ENCODE measurements around the gene ADAM17.
A peak's percentile ranks its signal among the peaks of the same experiment; 100 is the strongest.

Gene ADAM17

DNA sequence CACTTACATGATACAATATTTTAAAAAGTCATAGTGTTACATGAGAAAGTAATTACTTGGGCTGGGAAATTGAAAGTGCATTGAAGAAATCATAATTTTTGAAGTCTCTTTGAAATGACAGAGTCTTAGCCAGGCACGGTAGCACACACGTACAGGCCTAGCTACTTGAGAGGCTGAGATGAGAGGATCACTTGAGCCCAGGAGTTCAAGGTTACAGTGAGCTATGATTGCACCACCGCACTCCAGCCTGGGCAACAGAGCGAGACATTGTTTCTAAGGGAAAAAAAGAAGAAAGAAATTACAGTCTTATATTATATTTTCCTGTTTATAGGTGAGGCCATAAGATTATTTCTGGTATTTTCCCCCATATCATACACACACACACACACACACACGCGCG lies 90.5 kb downstream of the ADAM17 start:
- no peak for DNase-seq

DNA sequence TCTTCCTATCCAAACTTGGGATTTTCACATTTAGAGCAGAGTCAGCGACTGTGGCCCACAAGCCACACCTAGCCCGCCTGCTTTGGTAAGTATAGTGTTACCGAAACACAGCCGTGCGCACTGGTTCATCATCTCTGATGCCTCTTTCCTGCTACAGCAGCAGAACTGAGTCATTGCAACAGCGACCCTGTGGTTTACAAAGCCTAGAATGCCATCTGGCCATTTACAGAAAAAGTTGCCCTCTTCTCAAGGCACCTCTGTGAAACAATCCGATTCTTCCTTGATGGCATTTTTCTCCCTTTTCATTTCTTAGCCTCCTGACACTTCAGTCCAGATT lies 92.0 kb downstream of the ADAM17 start:
- peak; percentile 50 for DNase-seq

GRCh38 chr2:9462886-9463697 lies 92.5 kb downstream of the ADAM17 start:
- DNase-seq: no peak

- DNase-seq: no peak
Observed at GRCh38 chr2:9462313-9462712, 93.3 kb downstream of the ADAM17 start.

- DNase-seq: no peak
Observed at GRCh38 chr2:9461079-9461478, 94.6 kb downstream of the ADAM17 start.

GRCh38 chr2:9460441-9461017 lies 95.1 kb downstream of the ADAM17 start:
- DNase-seq: no peak

GRCh38 chr2:9451231-9451630 lies 104.4 kb downstream of the ADAM17 start:
- DNase-seq: no peak

DNA sequence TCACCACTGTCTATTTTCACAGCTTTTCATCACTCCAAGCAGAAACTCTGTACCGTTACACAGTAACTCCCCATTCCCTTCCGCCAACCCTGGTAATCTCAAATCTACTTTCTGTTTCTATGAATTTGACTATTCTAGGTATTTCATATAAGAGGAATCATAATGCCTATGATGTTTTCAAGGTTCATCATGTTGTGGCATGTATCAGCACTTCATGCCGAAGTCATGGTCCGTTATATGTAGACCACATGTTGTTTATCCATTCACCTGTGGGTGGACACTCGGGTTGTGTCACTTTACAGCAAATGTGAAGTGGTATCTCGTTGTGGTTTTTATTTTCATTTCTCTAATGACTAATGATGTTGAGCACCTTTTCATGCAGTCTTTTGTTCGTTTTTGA lies 110.5 kb downstream of the ADAM17 start:
- DNase-seq: no peak

DNA sequence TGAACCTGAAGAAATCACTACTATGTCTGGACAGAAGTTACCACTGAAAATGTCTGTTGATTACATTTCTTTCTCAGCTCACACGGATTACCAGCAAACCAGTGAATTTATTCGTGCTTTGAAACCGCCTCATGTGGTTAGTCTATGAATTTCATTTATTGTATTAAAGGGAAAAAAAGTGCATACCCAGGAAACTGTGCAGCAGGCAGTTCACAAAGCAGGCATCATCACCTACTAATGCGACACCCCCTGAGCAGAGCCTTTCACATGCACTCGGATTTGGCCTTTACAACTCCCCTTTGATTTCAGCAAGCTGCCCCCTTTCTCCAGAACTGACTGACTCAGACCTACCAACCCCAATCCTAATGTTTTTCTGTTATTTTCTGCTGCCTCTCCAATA lies 112.1 kb downstream of the ADAM17 start:
- no peak for DNase-seq

DNA sequence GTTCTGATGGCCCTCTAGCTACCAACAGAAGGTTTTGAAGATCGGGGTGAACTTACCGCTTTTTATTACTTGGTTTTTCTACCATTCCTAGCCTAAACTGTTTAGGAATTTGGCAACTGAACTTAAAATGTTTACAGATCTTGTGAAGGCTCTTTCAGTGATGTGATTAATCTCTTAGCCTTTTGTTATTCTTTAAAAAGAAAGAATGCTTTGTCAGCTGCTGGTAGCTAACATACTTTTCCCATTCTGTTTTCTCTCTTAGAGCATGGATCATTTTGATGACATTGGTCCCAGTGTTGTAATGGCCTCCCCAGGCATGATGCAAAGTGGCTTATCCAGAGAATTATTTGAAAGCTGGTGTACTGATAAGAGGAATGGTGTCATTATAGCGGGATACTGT lies 114.1 kb downstream of the ADAM17 start:
- DNase-seq: no peak

DNA sequence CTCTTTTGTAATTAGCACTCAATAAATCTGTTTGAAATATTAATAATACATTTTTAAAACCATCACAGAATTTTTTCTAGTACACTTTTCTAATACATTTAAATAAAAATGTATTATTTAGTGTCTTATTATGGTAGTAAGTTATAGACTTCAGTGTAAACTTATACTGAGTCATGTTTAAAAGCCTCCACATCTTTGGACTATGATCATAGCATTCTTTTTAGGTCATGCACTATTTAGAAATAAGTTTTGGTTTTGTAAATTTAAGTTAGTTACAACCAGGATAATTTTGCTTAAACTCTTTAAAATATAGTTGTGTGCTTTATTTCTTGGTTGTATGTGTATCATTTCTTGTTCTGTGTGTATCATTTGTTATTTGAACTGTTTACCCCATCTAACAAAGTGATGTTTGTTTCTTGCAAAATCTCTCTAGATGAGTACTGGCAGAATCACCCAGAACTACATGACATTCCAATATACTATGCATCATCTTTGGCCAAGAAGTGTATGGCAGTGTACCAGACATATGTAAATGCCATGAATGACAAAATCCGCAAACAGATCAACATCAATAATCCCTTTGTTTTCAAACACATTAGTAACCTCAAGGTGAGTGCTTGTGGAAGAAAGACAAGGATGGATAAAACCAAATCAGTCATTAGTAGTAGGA lies 115.4 kb downstream of the ADAM17 start:
- DNase-seq: no peak

- DNase-seq: no peak
Observed at GRCh38 chr2:9439536-9439935, 116.1 kb downstream of the ADAM17 start.
